MM.1S (cell line): ENCODE results near the gene POLR2J.
"Not testable (repeated sequence)": the region's sequence is repeated elsewhere in the genome, so short reads cannot be mapped to it uniquely, and the experiment has no call there.

Experiments used
- EZH2 ChIP-seq: fragments of 300-600 bp; sonication (generic); optimal IDR thresholded peaks from 2 replicates; pipeline ENCODE3; 2017; ENCODE audit warnings: low read depth, mild to moderate bottlenecking, antibody characterized with exemption, low read length, mixed read lengths
- EZH2phosphoT487 ChIP-seq: fragments of 300-600 bp; sonication (generic); IDR thresholded peaks from 2 replicates; pipeline ENCODE4 v1.6.1; 2018; ENCODE audit warnings: antibody characterized with exemption, low read length
- TF ChIP-seq, protein P1 (sequence below): fragments of 300-600 bp; sonication (generic); IDR thresholded peaks from 2 replicates; pipeline ENCODE4 v1.5.1; 2016; ENCODE audit warnings: antibody characterized with exemption, low read length, mixed read lengths

DNA sequence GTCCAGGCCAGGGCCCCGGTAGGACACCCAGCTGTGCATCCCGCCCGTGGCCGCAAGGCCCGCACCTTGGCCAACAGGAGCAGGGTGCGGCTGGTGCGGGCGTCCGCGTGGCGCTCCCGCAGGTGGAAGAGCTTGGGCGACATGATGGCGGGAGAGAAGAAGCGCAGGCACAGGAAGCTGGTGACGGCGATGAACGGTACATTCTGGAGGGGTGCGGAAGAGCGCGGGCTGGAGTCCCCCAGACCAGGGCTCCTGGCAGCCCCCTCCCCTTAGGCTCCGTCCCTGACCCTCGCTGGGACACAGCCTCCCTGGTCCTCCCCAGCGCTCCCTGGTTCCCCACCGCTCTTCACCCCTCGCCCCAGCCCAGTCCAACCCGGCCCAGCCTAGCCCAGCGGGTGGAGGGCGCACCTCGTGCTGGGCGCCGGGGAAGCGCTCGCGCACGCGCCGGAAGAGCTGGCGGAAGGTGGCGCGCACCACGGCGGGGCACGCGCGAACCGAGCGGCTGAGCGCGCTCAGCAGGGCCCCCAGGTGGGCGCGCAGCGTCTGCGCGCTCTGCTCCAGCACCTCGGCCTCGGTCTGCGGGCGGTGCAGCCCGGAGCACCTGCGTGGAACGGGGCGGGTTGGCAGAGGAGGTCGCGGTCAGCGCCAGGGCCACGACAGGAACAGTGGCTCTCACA is 15.9 kb upstream of the POLR2J start:
- TF ChIP-seq, protein P1, sequence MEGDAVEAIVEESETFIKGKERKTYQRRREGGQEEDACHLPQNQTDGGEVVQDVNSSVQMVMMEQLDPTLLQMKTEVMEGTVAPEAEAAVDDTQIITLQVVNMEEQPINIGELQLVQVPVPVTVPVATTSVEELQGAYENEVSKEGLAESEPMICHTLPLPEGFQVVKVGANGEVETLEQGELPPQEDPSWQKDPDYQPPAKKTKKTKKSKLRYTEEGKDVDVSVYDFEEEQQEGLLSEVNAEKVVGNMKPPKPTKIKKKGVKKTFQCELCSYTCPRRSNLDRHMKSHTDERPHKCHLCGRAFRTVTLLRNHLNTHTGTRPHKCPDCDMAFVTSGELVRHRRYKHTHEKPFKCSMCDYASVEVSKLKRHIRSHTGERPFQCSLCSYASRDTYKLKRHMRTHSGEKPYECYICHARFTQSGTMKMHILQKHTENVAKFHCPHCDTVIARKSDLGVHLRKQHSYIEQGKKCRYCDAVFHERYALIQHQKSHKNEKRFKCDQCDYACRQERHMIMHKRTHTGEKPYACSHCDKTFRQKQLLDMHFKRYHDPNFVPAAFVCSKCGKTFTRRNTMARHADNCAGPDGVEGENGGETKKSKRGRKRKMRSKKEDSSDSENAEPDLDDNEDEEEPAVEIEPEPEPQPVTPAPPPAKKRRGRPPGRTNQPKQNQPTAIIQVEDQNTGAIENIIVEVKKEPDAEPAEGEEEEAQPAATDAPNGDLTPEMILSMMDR, result not testable (repeated sequence)
- not testable (repeated sequence) for TF ChIP-seq EZH2, EZH2phosphoT487
